Heart left ventricle (tissue), 13 donors: ENCODE results near the gene NMRAL1.

Experiments
- CTCF ChIP-seq, 12 donors: fragments of 200-600 bp; sonication (generic) in 4 of 12; IDR thresholded peaks; one replicate each; pipeline versions ENCODE4 v1.5.0 to v1.8.0; 2018 to 2022; ENCODE audit warnings: antibody characterized with exemption in 12 of 12, mild to moderate bottlenecking in 5 of 12
- POLR2A ChIP-seq, 2 donors: fragments of 450-650 bp; IDR thresholded peaks; one replicate each; pipeline ENCODE4 v1.6.1; 2017; ENCODE audit warnings: antibody characterized with exemption in 2 of 2, mild to moderate bottlenecking in 2 of 2, moderate library complexity in 2 of 2
- donor health status: ischemic (EF 13 %, LVEDD 7.1; RV severe dilation, severe dysfunction).
- donor health status: DM: no; HTN: yes; CAD: no.
- donor health status: DM: no; HTN: no; CAD: no.
- donor health status: ischemic (EF 25% LVEDD 6.9; RV normal size, moderate dysfunction).
- donor health status: ischemic (EF 25% LVEDD 5.7; RV mildly dilated, moderate dysfunction).
- donor health status: ischemic (EF 35%, LVEDD 5.7; RV mildly dilated, moderate dysfunction).
- donor health status: nonischemic (EF 11% LVEDD 7.7; RV severe dilation, severe dysfunction).
- donor health status: DM: yes; HTN: yes; CAD: no.
- donor health status: PGD.
- donor health status: ischemic (EF 29% LVEDD 5.4; RV normal size, mild dysfunction).
- donor health status: nonischemic (EF 23%, LVEDD 6.1; RV moderate dilation, normal function).

GRCh38 chr16:4455081-4455480 lies 19.3 kb downstream of the NMRAL1 start:
- no peak for TF ChIP-seq POLR2A (IDR thresholded peaks at IDR 0.05)
- TF ChIP-seq CTCF (IDR thresholded peaks at IDR 0.05), result no peak
